Dendritic cell treated with granulocyte-macrophage colony-stimulating factor and Interleukin-4, amounts not matched to agents 40 ng/mL and 50 ng/mL, for 4 days (primary cell): ENCODE measurements around the gene TUBGCP4.

Source experiments
- H3K27ac Mint-ChIP-seq: one replicate; pipeline ENCODE4 v1.8.0; 2022; ENCODE audit warnings: mild to moderate bottlenecking, mixed read lengths
- H3K27me3 Mint-ChIP-seq: one replicate; pipeline ENCODE4 v1.8.0; 2022; ENCODE audit warnings: mild to moderate bottlenecking, mixed read lengths
- H3K36me3 Mint-ChIP-seq: one replicate; pipeline ENCODE4 v1.8.0; 2022; ENCODE audit warnings: low read depth, mixed read lengths
- H3K4me1 Mint-ChIP-seq: one replicate; pipeline ENCODE4 v1.8.0; 2022; ENCODE audit warnings: low read depth, mixed read lengths
- H3K4me3 Mint-ChIP-seq: one replicate; pipeline ENCODE4 v1.8.0; 2022; ENCODE audit warnings: mild to moderate bottlenecking, moderate library complexity, mixed read lengths
- H3K9me3 Mint-ChIP-seq: one replicate; pipeline ENCODE4 v1.8.0; 2022; ENCODE audit warnings: mixed read lengths
- intact Hi-C: fragments of 100-400 bp; cut with micrococcal nuclease; formaldehyde crosslinking; loops from one replicate; pipeline ENCODE4 v1.15.0; 2022

TUBGCP4 gene

GRCh38 chr15:43420435-43420834 lies 49.5 kb downstream of the TUBGCP4 start:
- Mint-ChIP-seq H3K27ac (no peak overlapping the region), H3K27me3 (no peaks in the 10 kb centered on the region), H3K9me3 (no peaks in the 10 kb centered on the region), H3K4me3 (no peak overlapping the region), H3K4me1 (peaks cover 5% of the 10 kb centered on the region), H3K36me3 (peaks cover 46% of the 10 kb centered on the region)
- intact Hi-C loops, result no loop called here

- Mint-ChIP-seq H3K27me3 (no peaks in the 10 kb centered on the region), H3K27ac (no peak overlapping the region), H3K4me3 (no peak overlapping the region), H3K9me3 (no peaks in the 10 kb centered on the region), H3K36me3 (peaks cover 41% of the 10 kb centered on the region), H3K4me1 (peaks cover 5% of the 10 kb centered on the region)
- intact Hi-C loops, result no loop called here
These were observed 50.0 kb downstream of the TUBGCP4 start for GRCh38 chr15:43420876-43421275.

DNA sequence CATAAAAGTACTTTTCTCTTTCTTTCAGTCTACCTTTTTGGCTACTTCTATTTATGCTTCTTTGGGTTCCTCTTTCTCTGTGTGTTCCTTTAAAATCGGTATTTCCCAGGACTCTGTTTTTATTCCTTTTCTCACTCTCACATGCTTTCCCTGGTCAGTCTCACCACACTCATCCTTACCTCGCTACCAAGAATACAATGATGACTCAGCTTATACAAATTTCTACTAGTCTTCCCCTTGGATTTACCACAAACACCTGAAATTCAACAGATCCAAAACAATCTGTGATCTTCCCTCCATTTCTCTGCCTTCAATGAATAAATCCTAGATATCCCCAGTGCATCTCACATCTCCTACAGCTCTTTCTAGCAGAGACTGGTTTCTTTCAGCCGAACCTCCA lies 52.9 kb downstream of the TUBGCP4 start:
- no peaks in the 10 kb centered on the region for H3K9me3 Mint-ChIP-seq

GRCh38 chr15:43429687-43430086 lies 58.8 kb downstream of the TUBGCP4 start:
- Mint-ChIP-seq H3K27ac (no peak overlapping the region), H3K4me1 (no peaks in the 10 kb centered on the region), H3K36me3 (peaks cover 51% of the 10 kb centered on the region), H3K4me3 (no peak overlapping the region), H3K27me3 (no peaks in the 10 kb centered on the region), H3K9me3 (no peaks in the 10 kb centered on the region)
- intact Hi-C loops, result no loop called here

More for the DNA sequence above, 52.9 kb downstream of the TUBGCP4 start:
- H3K4me1 Mint-ChIP-seq, result peaks cover 5% of the 10 kb centered on the region
- intact Hi-C loops, result no loop called here
- no peaks in the 10 kb centered on the region for H3K27me3 Mint-ChIP-seq
- peaks cover 60% of the 10 kb centered on the region for H3K36me3 Mint-ChIP-seq
- H3K4me3 Mint-ChIP-seq, result no peak overlapping the region
- no peak overlapping the region for H3K27ac Mint-ChIP-seq

DNA sequence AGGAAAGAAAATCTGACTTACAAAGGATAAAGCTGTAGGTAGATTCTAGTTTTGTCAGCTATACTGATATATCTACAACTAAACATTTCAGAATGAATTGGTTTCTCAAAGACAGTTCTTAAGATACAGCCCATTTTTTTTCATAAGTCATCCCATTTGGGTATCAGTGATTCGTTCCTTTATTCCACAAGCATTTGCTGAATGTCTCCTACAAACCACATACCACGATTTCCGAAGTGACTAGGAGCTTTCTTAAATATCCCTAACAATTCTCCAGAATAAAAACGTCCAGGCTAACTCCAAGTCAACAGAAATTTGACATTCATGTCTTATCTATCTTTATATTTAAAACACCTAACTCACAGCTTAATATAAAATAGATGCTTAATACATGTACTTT lies 62.3 kb downstream of the TUBGCP4 start:
- H3K9me3 Mint-ChIP-seq, result no peaks in the 10 kb centered on the region
- no peak overlapping the region for H3K4me3 Mint-ChIP-seq
- no peaks in the 10 kb centered on the region for H3K27me3 Mint-ChIP-seq
- H3K27ac Mint-ChIP-seq, result no peak overlapping the region
- H3K36me3 Mint-ChIP-seq, result peaks cover 47% of the 10 kb centered on the region
- intact Hi-C loops, result no loop called here
- no peaks in the 10 kb centered on the region for H3K4me1 Mint-ChIP-seq

GRCh38 chr15:43433661-43434303 lies 62.9 kb downstream of the TUBGCP4 start:
- no peaks in the 10 kb centered on the region for H3K9me3 Mint-ChIP-seq
- peaks cover 47% of the 10 kb centered on the region for H3K36me3 Mint-ChIP-seq
- H3K27ac Mint-ChIP-seq, result no peak overlapping the region
- H3K4me1 Mint-ChIP-seq, result no peaks in the 10 kb centered on the region
- intact Hi-C loops, result no loop called here
- H3K27me3 Mint-ChIP-seq, result no peaks in the 10 kb centered on the region
- no peak overlapping the region for H3K4me3 Mint-ChIP-seq

- Mint-ChIP-seq H3K27me3 (no peaks in the 10 kb centered on the region), H3K9me3 (no peaks in the 10 kb centered on the region), H3K4me1 (no peaks in the 10 kb centered on the region), H3K27ac (no peak overlapping the region), H3K36me3 (peaks cover 44% of the 10 kb centered on the region), H3K4me3 (no peak overlapping the region)
- intact Hi-C loops, result no loop called here
These were observed 63.5 kb downstream of the TUBGCP4 start for GRCh38 chr15:43434446-43434845.

GRCh38 chr15:43436395-43436794 lies 65.5 kb downstream of the TUBGCP4 start:
- no peak overlapping the region for H3K27ac Mint-ChIP-seq
- intact Hi-C loops, result no loop called here
- no peaks in the 10 kb centered on the region for H3K27me3 Mint-ChIP-seq
- H3K9me3 Mint-ChIP-seq, result no peaks in the 10 kb centered on the region
- peaks cover 40% of the 10 kb centered on the region for H3K36me3 Mint-ChIP-seq
- H3K4me1 Mint-ChIP-seq, result no peaks in the 10 kb centered on the region
- H3K4me3 Mint-ChIP-seq, result no peak overlapping the region

DNA sequence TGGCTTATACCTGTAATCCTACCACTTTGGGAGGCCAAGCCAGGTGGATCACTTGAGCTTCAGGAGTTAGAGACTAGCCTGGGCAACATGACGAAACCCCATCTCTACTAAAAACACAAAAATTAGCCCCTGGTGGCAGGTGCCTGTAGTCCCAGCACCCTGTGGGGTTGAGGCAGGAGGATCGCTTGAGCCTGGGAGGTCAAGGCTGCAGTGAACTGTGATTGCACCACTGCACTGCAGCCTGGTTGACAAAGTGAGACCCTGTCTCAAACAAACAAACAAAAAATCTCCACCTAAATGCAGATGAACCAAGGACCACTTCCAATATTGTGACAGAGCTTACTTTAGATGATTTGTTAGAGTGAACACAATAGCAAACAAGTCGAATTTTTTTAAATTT lies 68.4 kb downstream of the TUBGCP4 start:
- Mint-ChIP-seq H3K27ac (no peak overlapping the region), H3K36me3 (peaks cover 24% of the 10 kb centered on the region), H3K4me1 (no peaks in the 10 kb centered on the region), H3K9me3 (no peaks in the 10 kb centered on the region), H3K27me3 (no peaks in the 10 kb centered on the region), H3K4me3 (no peak overlapping the region)
- intact Hi-C loops, result no loop called here

- H3K27ac Mint-ChIP-seq, result no peak overlapping the region
- no peaks in the 10 kb centered on the region for H3K27me3 Mint-ChIP-seq
- peaks cover 34% of the 10 kb centered on the region for H3K36me3 Mint-ChIP-seq
- H3K9me3 Mint-ChIP-seq, result no peaks in the 10 kb centered on the region
- H3K4me3 Mint-ChIP-seq, result no peak overlapping the region
- intact Hi-C loops, result loop anchor here (10.0 kb wide), 1 partner anchor 624 kb away; no protein-coding TSS in a partner anchor
- H3K4me1 Mint-ChIP-seq, result peaks cover 6% of the 10 kb centered on the region
These were observed 69.9 kb downstream of the TUBGCP4 start for GRCh38 chr15:43440721-43441281.

DNA sequence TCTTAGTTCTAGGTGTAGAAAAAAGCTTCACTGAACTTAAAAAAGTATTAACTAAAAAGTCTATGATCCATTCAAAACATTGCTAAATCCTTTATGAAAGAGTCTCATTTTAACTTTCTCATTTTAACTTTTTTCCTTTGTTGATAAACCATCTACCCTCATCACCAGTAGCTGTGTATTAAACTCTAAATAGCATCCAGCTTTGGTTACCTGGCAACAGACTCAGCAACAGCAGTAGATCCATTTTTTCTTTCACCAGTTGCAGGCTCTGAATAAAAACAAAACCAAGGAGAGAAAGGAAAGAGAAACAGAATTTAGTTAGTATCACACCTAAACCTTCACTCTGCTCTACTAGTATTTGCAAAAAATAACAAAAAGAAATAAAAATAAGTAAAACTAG lies 70.4 kb downstream of the TUBGCP4 start:
- Mint-ChIP-seq H3K27me3 (no peaks in the 10 kb centered on the region), H3K36me3 (peaks cover 35% of the 10 kb centered on the region), H3K4me3 (no peak overlapping the region), H3K27ac (no peak overlapping the region), H3K4me1 (peaks cover 6% of the 10 kb centered on the region), H3K9me3 (no peaks in the 10 kb centered on the region)
- intact Hi-C loops, result loop anchor here (10.0 kb wide), 1 partner anchor 623 kb away; no protein-coding TSS in a partner anchor

DNA sequence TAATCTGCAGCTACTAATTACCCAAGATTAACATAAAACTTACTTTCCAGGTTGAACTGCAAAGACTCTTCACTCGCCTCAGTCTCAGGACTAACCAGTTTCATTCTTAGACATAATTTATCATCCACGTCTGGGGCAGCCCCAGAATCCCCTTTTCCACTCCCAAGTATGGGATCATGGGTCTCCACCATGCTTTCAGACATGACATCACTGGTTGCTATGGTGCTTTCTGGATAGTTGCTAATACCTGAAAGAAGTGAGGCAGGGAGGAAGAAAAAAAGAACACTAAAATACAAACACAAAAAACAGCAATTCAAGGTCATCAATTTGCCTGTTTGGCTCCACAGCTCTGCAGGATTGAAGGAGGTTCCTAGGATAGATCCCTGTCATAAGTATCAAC lies 75.4 kb downstream of the TUBGCP4 start:
- Mint-ChIP-seq H3K9me3 (no peaks in the 10 kb centered on the region), H3K4me3 (no peak overlapping the region), H3K4me1 (peaks cover 13% of the 10 kb centered on the region), H3K36me3 (peaks cover 26% of the 10 kb centered on the region), H3K27ac (no peak overlapping the region), H3K27me3 (no peaks in the 10 kb centered on the region)
- intact Hi-C loops, result loop anchor here (10.0 kb wide), 1 partner anchor 618 kb away; no protein-coding TSS in a partner anchor

DNA sequence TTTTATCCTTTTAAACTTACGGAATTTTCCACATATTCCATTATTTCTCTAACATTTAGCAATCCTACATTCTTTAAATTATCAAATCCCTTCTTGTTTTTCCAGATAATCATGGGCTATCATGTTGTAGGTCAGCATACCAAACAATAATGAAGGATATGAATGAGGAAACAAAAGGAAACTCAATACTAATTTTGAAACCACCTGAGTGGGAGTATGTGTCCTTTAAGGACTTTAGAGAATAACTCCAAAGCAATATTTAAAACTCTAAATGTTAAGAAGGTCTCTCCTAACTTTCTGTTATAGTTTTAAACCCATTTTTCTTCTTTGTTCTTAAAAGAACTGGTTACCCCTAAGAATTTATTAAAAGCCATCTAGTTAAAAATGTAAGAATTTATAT lies 79.1 kb downstream of the TUBGCP4 start:
- Mint-ChIP-seq H3K9me3 (no peaks in the 10 kb centered on the region), H3K27me3 (no peaks in the 10 kb centered on the region), H3K4me1 (peaks cover 10% of the 10 kb centered on the region), H3K4me3 (no peak overlapping the region), H3K36me3 (peaks cover 28% of the 10 kb centered on the region), H3K27ac (no peak overlapping the region)
- intact Hi-C loops, result loop anchor here (10.0 kb wide), 1 partner anchor 615 kb away; no protein-coding TSS in a partner anchor
